Measurements from ENCODE around the gene HIP1. TPM values are rescaled to one million over a fixed set of nuclear protein-coding genes. Genes with fewer than 3 reads are reported as not detected.

Gene HIP1
- total and polyA plus RNA-seq, 8 donors: 3.6 to 14.8 (median 5.2) TPM

GRCh38 chr7:75716992-75717626, 21.6 kb downstream of the HIP1 start:
- no peak overlapping the region for H3K4me3 ChIP-seq
- no peaks in the 10 kb centered on the region for H3K27me3 ChIP-seq
- H3K36me3 ChIP-seq: no peaks in the 10 kb centered on the region
- DNase-seq (peak in 1 of 6 donors; percentile 28), ATAC-seq (no peak), FAIRE-seq (no peak)
- no peak for TF ChIP-seq CTCF (IDR thresholded peaks at IDR 0.05)
- no peak overlapping the region for H3K27ac ChIP-seq
- H3K4me1 ChIP-seq: no peaks in the 10 kb centered on the region
- WGBS, 2 donors: 78 to 86% methylated on average over 9 of the region's 9 CpGs
- no peaks in the 10 kb centered on the region for H3K9me3 ChIP-seq
- intact Hi-C loops (cut with DNase I): no loop called here

DNA sequence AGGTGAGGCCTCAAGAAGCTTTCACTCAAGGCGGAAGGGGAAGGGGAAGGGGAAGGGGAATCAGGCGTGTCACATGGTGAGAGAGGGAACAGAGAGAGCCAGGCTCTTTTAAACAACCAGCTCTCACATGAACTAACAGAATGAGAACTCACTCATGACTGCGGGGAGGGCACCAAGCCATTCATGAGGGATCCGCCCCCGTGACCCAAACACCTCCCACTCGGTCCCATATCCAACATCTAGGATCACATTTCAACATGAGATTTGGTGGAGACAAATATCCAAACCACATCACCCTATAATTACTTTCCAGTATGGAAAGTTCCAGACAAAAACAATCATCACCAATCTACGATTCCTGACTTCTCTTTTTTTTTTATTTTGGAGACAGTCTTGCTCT, 22.9 kb downstream of the HIP1 start:
- FAIRE-seq (no peak), DNase-seq (peak in 1 of 6 donors; percentile 6), ATAC-seq (no peak)
- 91 to 93% methylated on average over 7 of the region's 7 CpGs for WGBS, 2 donors
- Histone ChIP-seq H3K4me1 (no peaks in the 10 kb centered on the region), H3K9me3 (no peaks in the 10 kb centered on the region), H3K36me3 (no peaks in the 10 kb centered on the region), H3K27me3 (no peaks in the 10 kb centered on the region), H3K4me3 (no peak overlapping the region), H3K27ac (no peak overlapping the region)
- intact Hi-C loops (cut with DNase I): no loop called here
- TF ChIP-seq CTCF (IDR thresholded peaks at IDR 0.05): no peak

DNA sequence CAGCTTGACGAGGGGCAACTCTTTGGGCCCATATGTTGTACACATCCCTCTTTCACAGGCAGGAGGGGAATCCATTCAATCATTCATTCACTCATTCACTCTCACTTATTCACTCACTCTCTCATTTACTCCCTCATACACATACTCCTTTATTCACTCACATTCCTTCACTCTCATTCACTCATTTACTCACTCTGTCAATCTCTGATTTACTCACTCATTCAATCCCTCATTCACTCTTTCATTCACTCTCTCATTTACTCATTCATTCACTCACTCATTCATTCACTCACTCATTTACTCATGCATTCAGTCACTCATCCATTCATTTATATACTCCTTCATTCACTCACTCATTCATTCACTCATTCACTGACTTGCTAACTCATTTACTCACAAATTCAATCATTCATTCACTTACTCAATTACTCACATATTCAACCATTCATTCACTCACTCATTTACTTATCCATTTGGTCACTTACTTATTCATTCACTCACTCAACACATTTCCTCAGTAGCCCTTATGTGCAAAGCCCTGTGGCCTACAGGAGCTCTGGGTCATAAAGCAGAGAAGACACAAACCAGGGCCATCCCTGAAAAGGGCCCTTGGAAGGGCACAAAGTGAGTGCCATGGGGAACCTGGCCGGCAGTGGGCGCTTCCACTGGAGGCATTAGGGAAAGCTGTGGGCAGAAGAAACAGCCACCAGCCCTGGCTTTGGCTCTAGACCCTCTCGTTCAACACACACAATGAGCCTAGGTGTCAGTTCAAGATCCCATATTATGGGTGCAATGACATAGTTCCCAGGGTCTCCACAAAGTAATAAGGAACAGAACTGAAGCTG, 26.0 kb downstream of the HIP1 start:
- WGBS, 2 donors: 77 to 78% methylated on average over 4 of the region's 4 CpGs
- Histone ChIP-seq H3K27ac (no peak overlapping the region), H3K36me3 (no peaks in the 10 kb centered on the region), H3K27me3 (no peaks in the 10 kb centered on the region), H3K4me3 (no peak overlapping the region), H3K4me1 (no peaks in the 10 kb centered on the region), H3K9me3 (no peaks in the 10 kb centered on the region)
- intact Hi-C loops (cut with DNase I): no loop called here
- ATAC-seq (no peak), FAIRE-seq (no peak), DNase-seq (peak in 1 of 6 donors; percentile 11)
- no peak for TF ChIP-seq CTCF (IDR thresholded peaks at IDR 0.05)

- Histone ChIP-seq H3K4me1 (no peaks in the 10 kb centered on the region), H3K27ac (peak overlapping the region in 2 of 4 donors; percentile 5 to 41), H3K36me3 (no peaks in the 10 kb centered on the region), H3K9me3 (no peaks in the 10 kb centered on the region), H3K4me3 (no peak overlapping the region), H3K27me3 (no peaks in the 10 kb centered on the region)
- DNase-seq (peak in 1 of 6 donors; percentile 21), FAIRE-seq (no peak), ATAC-seq (peak in 2 of 4 donors; percentile 35)
- WGBS, 2 donors: 62 to 64% methylated on average over 10 of the region's 10 CpGs
- no peak for TF ChIP-seq CTCF (IDR thresholded peaks at IDR 0.05)
- intact Hi-C loops (cut with DNase I): no loop called here
These were observed 26.9 kb downstream of the HIP1 start for GRCh38 chr7:75711656-75712514.

Measured in pancreas (tissue), 10 donors.